Type B pancreatic cell (in vitro differentiated cells): ENCODE results near the gene PYGO2. TPM values are rescaled to one million over a fixed set of nuclear protein-coding genes. Genes with fewer than 3 reads are reported as not detected.
"Not testable (repeated sequence)": the region's sequence is repeated elsewhere in the genome, so short reads cannot be mapped to it uniquely, and the experiment has no call there.

ENCODE experiments used
- DNase-seq: peaks from one replicate; pipeline ENCODE4 v3.0.0; 2021; ENCODE audit warnings: mixed read lengths; ENCODE audit not compliant: unreplicated experiment; ENCODE audit errors: extremely low spot score
- H3K27ac Mint-ChIP-seq: 2 replicates; pipeline ENCODE4 v1.8.0; 2021; ENCODE audit warnings: mild to moderate bottlenecking, mixed read lengths
- H3K27me3 Mint-ChIP-seq: 2 replicates; pipeline ENCODE4 v1.8.0; 2021; ENCODE audit warnings: mixed read lengths
- H3K36me3 Mint-ChIP-seq: 2 replicates; pipeline ENCODE4 v1.8.0; 2021; ENCODE audit warnings: mixed read lengths
- H3K4me1 Mint-ChIP-seq: one replicate; pipeline ENCODE4 v1.8.0; 2021; ENCODE audit warnings: mixed read lengths; ENCODE audit not compliant: unreplicated experiment
- H3K4me3 Mint-ChIP-seq: 2 replicates; pipeline ENCODE4 v1.8.0; 2021; ENCODE audit warnings: mild to moderate bottlenecking, mixed read lengths
- H3K9me3 Mint-ChIP-seq: 2 replicates; pipeline ENCODE4 v1.8.0; 2021; ENCODE audit warnings: mixed read lengths
- CTCF ChIP-seq: fragments of 200-600 bp; sonication (generic); conservative IDR thresholded peaks from 2 replicates; pipeline ENCODE4 v1.5.0; 2021; ENCODE audit warnings: antibody characterized with exemption, mild to moderate bottlenecking
- total RNA-seq: library from RNA; stranded (reverse); gene quantifications from 2 replicates; pipeline ENCODE4 v1.2.1, GENCODE V29; 2021; ENCODE audit warnings: low replicate concordance

The PYGO2 gene
- total RNA-seq, 1 donor from 2014 or later = 49.0 TPM

GRCh38 chr1:154983776-154984466 is 22.3 kb upstream of the PYGO2 start:
- TF ChIP-seq CTCF = no peak
- peaks cover under 1% of the 10 kb centered on the region for H3K4me1 Mint-ChIP-seq

GRCh38 chr1:154982897-154983648 is 21.5 kb upstream of the PYGO2 start, which contains the start of gene FLAD1:
TSS of gene FLAD1 (plus strand) at chr1:154983344. CDS start at chr1:154983695, 351 bp downstream.
- no peaks in the 10 kb centered on the region for H3K9me3 Mint-ChIP-seq
- H3K4me1 Mint-ChIP-seq = no peaks in the 10 kb centered on the region
- no peak within 1 kb of the TSS for H3K4me3 Mint-ChIP-seq
- peaks cover 4% of the 10 kb centered on the region for H3K36me3 Mint-ChIP-seq
- H3K27me3 Mint-ChIP-seq = no peaks in the 10 kb centered on the region
- DNase-seq = peak; percentile 94
- TF ChIP-seq CTCF = no peak
- no peak within 1 kb of the TSS for H3K27ac Mint-ChIP-seq

More at GRCh38 chr1:154983776-154984466, 22.3 kb upstream of the PYGO2 start:
- Mint-ChIP-seq H3K4me3 (no peak overlapping the region), H3K27ac (no peak overlapping the region), H3K27me3 (no peaks in the 10 kb centered on the region), H3K36me3 (peaks cover 5% of the 10 kb centered on the region), H3K9me3 (no peaks in the 10 kb centered on the region)
- no peak for DNase-seq

- H3K27ac Mint-ChIP-seq = no peak overlapping the region
- DNase-seq = no peak
- peaks cover 4% of the 10 kb centered on the region for H3K36me3 Mint-ChIP-seq
- H3K4me3 Mint-ChIP-seq = no peak overlapping the region
- no peak for TF ChIP-seq CTCF
- H3K9me3 Mint-ChIP-seq = no peaks in the 10 kb centered on the region
- no peaks in the 10 kb centered on the region for H3K27me3 Mint-ChIP-seq
- no peaks in the 10 kb centered on the region for H3K4me1 Mint-ChIP-seq
These were observed 20.8 kb upstream of the PYGO2 start for GRCh38 chr1:154982341-154982740.

GRCh38 chr1:154978360-154978759 is 16.8 kb upstream of the PYGO2 start:
- Mint-ChIP-seq H3K36me3 (peaks cover 4% of the 10 kb centered on the region), H3K27ac (no peak overlapping the region), H3K9me3 (no peaks in the 10 kb centered on the region), H3K27me3 (no peaks in the 10 kb centered on the region), H3K4me3 (no peak overlapping the region), H3K4me1 (peaks cover 7% of the 10 kb centered on the region)
- DNase-seq = no peak
- no peak for TF ChIP-seq CTCF

GRCh38 chr1:154977762-154978161 is 16.2 kb upstream of the PYGO2 start:
- Mint-ChIP-seq H3K4me3 (peak overlapping the region; percentile 45), H3K27ac (peak overlapping the region; percentile 54)
- not testable (repeated sequence) for H3K27me3 Mint-ChIP-seq, H3K9me3 Mint-ChIP-seq, DNase-seq, H3K4me1 Mint-ChIP-seq, H3K36me3 Mint-ChIP-seq

GRCh38 chr1:154975409-154976059 is 14.0 kb upstream of the PYGO2 start:
- H3K36me3 Mint-ChIP-seq = peaks cover 4% of the 10 kb centered on the region
- H3K4me1 Mint-ChIP-seq = peaks cover 29% of the 10 kb centered on the region
- H3K27me3 Mint-ChIP-seq = no peaks in the 10 kb centered on the region
- no peaks in the 10 kb centered on the region for H3K9me3 Mint-ChIP-seq
- no peak for TF ChIP-seq CTCF
- DNase-seq = no peak
- no peak overlapping the region for H3K4me3 Mint-ChIP-seq
- H3K27ac Mint-ChIP-seq = no peak overlapping the region
